HepG2 (cell line): ENCODE results near the gene GJB1. TPM values are rescaled to one million over a fixed set of nuclear protein-coding genes. Genes with fewer than 3 reads are reported as not detected.

Experiments
- CBX1 ChIP-seq: IDR thresholded peaks from one replicate; pipeline ENCODE4 v1.6.1; 2016; ENCODE audit warnings: antibody characterized with exemption, low read depth
- DPF2 ChIP-seq: sonication (generic); formaldehyde crosslinking; IDR thresholded peaks from 2 replicates; pipeline ENCODE4 v1.4.0; 2020; ENCODE audit warnings: mild to moderate bottlenecking, low read depth, missing genetic modification reagents, borderline replicate concordance
- EP300 ChIP-seq, 3 experiments: sonication (generic) in 1 of 3; formaldehyde crosslinking in 1 of 3; IDR thresholded peaks; 2 replicates each; pipeline versions ENCODE4 v1.5.1 to v1.6.1; 2011 to 2020; ENCODE audit warnings: low read depth in 2 of 3, low read length in 2 of 3, borderline replicate concordance in 1 of 3, improper control_type of control experiment in 1 of 3, mild to moderate bottlenecking in 1 of 3, missing genetic modification reagents in 1 of 3, moderate library complexity in 1 of 3
- FOXJ3 ChIP-seq: sonication (generic); formaldehyde crosslinking; IDR thresholded peaks from 2 replicates; pipeline ENCODE4 v1.4.0; 2020; ENCODE audit warnings: missing genetic modification reagents, mild to moderate bottlenecking, borderline replicate concordance
- GLI4 ChIP-seq: sonication (generic); formaldehyde crosslinking; IDR thresholded peaks from 2 replicates; pipeline ENCODE4 v1.5.1; 2020; ENCODE audit warnings: missing genetic modification reagents, mild to moderate bottlenecking, moderate library complexity, borderline replicate concordance
- NCOR1 ChIP-seq: fragments of 200-600 bp; sonication (generic); IDR thresholded peaks from 2 replicates; pipeline ENCODE4 v1.7.0; 2017; ENCODE audit warnings: antibody characterized with exemption, low read length, borderline replicate concordance
- PITX1 ChIP-seq: sonication (generic); formaldehyde crosslinking; IDR thresholded peaks from 2 replicates; pipeline ENCODE4 v1.5.1; 2020; ENCODE audit warnings: mild to moderate bottlenecking, missing genetic modification reagents
- TBP ChIP-seq: sonication (generic); formaldehyde crosslinking; IDR thresholded peaks from 2 replicates; pipeline ENCODE4 v1.5.0; 2020; ENCODE audit warnings: missing genetic modification reagents
- ZNF343 ChIP-seq: sonication (generic); formaldehyde crosslinking; IDR thresholded peaks from 2 replicates; pipeline ENCODE4 v1.4.0; 2020; ENCODE audit warnings: mild to moderate bottlenecking, missing genetic modification reagents
- ZNF484 ChIP-seq: sonication (generic); formaldehyde crosslinking; IDR thresholded peaks from 2 replicates; pipeline ENCODE4 v1.5.1; 2020; ENCODE audit warnings: mild to moderate bottlenecking, low read depth, missing genetic modification reagents, borderline replicate concordance
- ZNF501 ChIP-seq: sonication (generic); formaldehyde crosslinking; IDR thresholded peaks from 2 replicates; pipeline ENCODE4 v1.5.1; 2020; ENCODE audit warnings: mild to moderate bottlenecking, moderate library complexity, missing genetic modification reagents
- ZNF556 ChIP-seq: sonication (generic); formaldehyde crosslinking; IDR thresholded peaks from 2 replicates; pipeline ENCODE4 v1.4.0; 2020; ENCODE audit warnings: mild to moderate bottlenecking, missing genetic modification reagents, borderline replicate concordance
- ZNF703 ChIP-seq: sonication (generic); formaldehyde crosslinking; IDR thresholded peaks from 2 replicates; pipeline ENCODE4 v1.5.1; 2020; ENCODE audit warnings: missing genetic modification reagents, mild to moderate bottlenecking, moderate library complexity, borderline replicate concordance
- polyA plus RNA-seq, 8 experiments: library from polyadenylated mRNA; depleted of rRNA in 3 of 8; stranded (reverse) in 7 of 8; unstranded in 1 of 8; fragments of >200 nt; fragmentation: Illumina TruSeq in 4 of 8; extraction: Trizol in 4 of 8; gene quantifications; 2 replicates each; pipeline versions ENCODE4 v1.2.1 to v1.2.3, GENCODE V29; 2011 to 2016; ENCODE audit warnings: low read depth in 4 of 8, missing spikeins in 1 of 8, mixed read lengths in 1 of 8; ENCODE audit not compliant: insufficient read depth in 1 of 8
- total RNA-seq, 5 experiments: library from RNA; depleted of rRNA; stranded (reverse); fragments of >200 nt; fragmentation: Illumina TruSeq; extraction: Trizol; gene quantifications; 2 replicates each; pipeline ENCODE4 v1.2.3, GENCODE V29; 2016; ENCODE audit warnings: low read depth in 1 of 5
- TF ChIP-seq, protein P1 (sequence below): IDR thresholded peaks from 2 replicates; pipeline ENCODE4 v1.4.0; 2020; ENCODE audit warnings: mild to moderate bottlenecking, missing genetic modification reagents
- TF ChIP-seq, protein P2 (sequence below): sonication (generic); formaldehyde crosslinking; IDR thresholded peaks from 2 replicates; pipeline ENCODE4 v1.4.0; 2020; ENCODE audit warnings: missing genetic modification reagents
- TF ChIP-seq, protein P3 (sequence below): sonication (generic); formaldehyde crosslinking; IDR thresholded peaks from 2 replicates; pipeline ENCODE4 v1.5.0; 2020; ENCODE audit warnings: mild to moderate bottlenecking, missing genetic modification reagents

Gene GJB1
- total and polyA plus RNA-seq, 2 of the 13 experiments (the other 11 are each of a cell fraction or from before 2014, with no cell fraction given): 111 to 161 TPM

DNA sequence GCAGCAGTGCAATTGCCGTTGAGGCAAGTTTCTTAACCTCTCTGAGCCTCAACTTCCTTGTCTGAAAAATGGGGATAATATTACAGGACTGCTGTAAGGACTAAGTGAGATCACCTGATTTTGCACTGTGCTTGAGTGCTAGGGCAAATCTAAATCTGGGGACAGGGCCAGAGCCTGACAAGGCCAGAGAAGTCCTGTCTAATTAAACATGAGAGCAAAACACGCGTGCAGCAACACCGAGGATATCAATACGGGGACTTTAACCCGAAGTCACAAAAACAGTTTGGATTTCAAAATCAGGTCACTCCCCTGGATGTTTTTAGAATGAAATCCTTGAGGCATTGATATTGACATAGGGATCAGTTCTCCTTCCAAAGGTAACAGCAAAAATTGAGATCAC is 5.7 kb upstream of the GJB1 start (continued):
- TF ChIP-seq EP300 (IDR thresholded peaks at IDR 0.05; ENCODE audit: low read depth in 2 of 2, low read length in 2 of 2) (peak in 1 of 2 experiments; percentile 72; a peak in 1 of 4 replicates), EP300 (CRISPR knock-in tag; IDR thresholded peaks at IDR 0.05; ENCODE audit: borderline replicate concordance) (no peak), CBX1 (no peak), FOXJ3 (CRISPR knock-in tag) (no peak), DPF2 (no peak), ZNF484 (CRISPR knock-in tag) (no peak), GLI4 (CRISPR knock-in tag) (no peak), ZNF343 (CRISPR knock-in tag) (no peak), TBP (no peak), PITX1 (CRISPR knock-in tag) (peak; percentile 84), ZNF703 (CRISPR knock-in tag) (no peak), ZNF501 (no peak), ZNF556 (CRISPR knock-in tag) (no peak), NCOR1 (no peak)
- TF ChIP-seq, protein P1, sequence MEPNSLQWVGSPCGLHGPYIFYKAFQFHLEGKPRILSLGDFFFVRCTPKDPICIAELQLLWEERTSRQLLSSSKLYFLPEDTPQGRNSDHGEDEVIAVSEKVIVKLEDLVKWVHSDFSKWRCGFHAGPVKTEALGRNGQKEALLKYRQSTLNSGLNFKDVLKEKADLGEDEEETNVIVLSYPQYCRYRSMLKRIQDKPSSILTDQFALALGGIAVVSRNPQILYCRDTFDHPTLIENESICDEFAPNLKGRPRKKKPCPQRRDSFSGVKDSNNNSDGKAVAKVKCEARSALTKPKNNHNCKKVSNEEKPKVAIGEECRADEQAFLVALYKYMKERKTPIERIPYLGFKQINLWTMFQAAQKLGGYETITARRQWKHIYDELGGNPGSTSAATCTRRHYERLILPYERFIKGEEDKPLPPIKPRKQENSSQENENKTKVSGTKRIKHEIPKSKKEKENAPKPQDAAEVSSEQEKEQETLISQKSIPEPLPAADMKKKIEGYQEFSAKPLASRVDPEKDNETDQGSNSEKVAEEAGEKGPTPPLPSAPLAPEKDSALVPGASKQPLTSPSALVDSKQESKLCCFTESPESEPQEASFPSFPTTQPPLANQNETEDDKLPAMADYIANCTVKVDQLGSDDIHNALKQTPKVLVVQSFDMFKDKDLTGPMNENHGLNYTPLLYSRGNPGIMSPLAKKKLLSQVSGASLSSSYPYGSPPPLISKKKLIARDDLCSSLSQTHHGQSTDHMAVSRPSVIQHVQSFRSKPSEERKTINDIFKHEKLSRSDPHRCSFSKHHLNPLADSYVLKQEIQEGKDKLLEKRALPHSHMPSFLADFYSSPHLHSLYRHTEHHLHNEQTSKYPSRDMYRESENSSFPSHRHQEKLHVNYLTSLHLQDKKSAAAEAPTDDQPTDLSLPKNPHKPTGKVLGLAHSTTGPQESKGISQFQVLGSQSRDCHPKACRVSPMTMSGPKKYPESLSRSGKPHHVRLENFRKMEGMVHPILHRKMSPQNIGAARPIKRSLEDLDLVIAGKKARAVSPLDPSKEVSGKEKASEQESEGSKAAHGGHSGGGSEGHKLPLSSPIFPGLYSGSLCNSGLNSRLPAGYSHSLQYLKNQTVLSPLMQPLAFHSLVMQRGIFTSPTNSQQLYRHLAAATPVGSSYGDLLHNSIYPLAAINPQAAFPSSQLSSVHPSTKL (CRISPR knock-in tag): 0 out of 2 replicates have a peak, but pooled peaks have one; percentile 26
- TF ChIP-seq, protein P2, sequence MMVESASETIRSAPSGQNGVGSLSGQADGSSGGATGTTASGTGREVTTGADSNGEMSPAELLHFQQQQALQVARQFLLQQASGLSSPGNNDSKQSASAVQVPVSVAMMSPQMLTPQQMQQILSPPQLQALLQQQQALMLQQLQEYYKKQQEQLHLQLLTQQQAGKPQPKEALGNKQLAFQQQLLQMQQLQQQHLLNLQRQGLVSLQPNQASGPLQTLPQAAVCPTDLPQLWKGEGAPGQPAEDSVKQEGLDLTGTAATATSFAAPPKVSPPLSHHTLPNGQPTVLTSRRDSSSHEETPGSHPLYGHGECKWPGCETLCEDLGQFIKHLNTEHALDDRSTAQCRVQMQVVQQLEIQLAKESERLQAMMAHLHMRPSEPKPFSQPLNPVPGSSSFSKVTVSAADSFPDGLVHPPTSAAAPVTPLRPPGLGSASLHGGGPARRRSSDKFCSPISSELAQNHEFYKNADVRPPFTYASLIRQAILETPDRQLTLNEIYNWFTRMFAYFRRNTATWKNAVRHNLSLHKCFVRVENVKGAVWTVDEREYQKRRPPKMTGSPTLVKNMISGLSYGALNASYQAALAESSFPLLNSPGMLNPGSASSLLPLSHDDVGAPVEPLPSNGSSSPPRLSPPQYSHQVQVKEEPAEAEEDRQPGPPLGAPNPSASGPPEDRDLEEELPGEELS (CRISPR knock-in tag): peak; percentile 35; the same call in 1 of the 2 replicates
- TF ChIP-seq, protein P3, sequence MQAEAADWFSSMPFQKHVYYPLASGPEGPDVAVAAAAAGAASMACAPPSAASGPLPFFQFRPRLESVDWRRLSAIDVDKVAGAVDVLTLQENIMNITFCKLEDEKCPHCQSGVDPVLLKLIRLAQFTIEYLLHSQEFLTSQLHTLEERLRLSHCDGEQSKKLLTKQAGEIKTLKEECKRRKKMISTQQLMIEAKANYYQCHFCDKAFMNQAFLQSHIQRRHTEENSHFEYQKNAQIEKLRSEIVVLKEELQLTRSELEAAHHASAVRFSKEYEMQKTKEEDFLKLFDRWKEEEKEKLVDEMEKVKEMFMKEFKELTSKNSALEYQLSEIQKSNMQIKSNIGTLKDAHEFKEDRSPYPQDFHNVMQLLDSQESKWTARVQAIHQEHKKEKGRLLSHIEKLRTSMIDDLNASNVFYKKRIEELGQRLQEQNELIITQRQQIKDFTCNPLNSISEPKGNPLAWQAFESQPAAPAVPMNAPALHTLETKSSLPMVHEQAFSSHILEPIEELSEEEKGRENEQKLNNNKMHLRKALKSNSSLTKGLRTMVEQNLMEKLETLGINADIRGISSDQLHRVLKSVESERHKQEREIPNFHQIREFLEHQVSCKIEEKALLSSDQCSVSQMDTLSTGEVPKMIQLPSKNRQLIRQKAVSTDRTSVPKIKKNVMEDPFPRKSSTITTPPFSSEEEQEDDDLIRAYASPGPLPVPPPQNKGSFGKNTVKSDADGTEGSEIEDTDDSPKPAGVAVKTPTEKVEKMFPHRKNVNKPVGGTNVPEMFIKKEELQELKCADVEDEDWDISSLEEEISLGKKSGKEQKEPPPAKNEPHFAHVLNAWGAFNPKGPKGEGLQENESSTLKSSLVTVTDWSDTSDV (CRISPR knock-in tag): no peak
